SH-SY5Y (cell line): ENCODE measurements around the gene SMAD5.

Experiments
- GATA2 ChIP-seq: IDR thresholded peaks from 2 replicates; pipeline ENCODE4 v1.6.1; 2011; ENCODE audit warnings: mild to moderate bottlenecking, low read depth, low read length
- GATA3 ChIP-seq: IDR thresholded peaks from 2 replicates; pipeline ENCODE4 v1.6.1; 2011; ENCODE audit warnings: low read depth, mild to moderate bottlenecking, low read length, moderate library complexity

DNA sequence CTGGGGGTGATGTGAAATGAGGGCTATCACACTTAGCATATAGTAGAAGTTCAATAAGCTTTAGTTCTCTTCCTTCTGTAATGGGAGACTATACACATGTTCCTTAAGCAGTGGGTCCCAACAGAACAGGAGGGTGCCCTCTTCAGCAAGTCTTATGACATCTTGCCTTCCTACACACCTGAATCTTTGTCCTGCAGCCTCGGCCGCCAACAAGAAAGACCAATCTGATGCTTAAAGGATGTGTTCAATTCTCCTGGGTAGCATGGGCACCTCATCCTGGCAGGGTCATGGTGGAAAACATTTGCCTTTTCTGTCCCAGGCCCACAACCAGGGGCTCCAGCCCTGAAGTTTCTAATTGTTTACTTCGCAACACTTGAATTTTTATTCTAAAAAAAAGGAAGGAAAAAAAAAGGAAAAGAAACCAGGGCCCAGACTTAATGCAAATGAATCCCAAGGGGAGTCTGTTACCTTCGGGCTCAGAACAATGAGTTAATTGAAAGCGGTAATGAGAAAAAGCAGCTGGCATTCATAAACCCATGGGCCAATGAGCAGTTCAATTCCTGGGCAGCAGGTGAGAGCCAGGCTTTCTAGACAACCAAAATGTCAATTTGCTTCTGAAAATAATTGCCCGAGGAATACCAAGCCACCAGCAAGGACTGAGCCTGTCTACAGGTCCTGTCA, 26.2 kb upstream of the SMAD5 start:
- TF ChIP-seq GATA3 (no peak), GATA2 (no peak)
